ENCODE results near the gene NHLH1. TPM values are rescaled to one million over a fixed set of nuclear protein-coding genes. Genes with fewer than 3 reads are reported as not detected.

The NHLH1 gene
- total RNA-seq, 4 donors from 2014 or later = not detected

DNA sequence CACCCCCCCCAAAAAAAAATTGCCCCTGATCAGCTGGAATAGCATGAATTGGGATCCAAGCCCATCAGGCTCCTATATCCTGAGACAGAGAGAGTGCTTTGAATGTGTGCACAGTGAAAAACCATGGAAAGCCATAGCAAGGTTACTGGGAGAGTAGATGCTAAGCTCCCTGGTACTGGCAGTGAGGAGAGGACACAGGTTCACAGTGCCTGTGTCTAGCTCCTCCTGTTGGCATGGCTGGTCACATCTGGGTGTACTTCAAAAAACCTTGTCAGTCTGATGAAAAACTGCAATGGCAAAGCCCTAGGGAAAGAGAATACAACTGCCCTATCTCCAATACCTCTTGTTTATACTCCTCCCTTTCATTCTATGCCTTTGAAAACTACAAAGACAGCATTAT, 36.8 kb upstream of the NHLH1 start:
- intact Hi-C loops (cut with DNase I) = no loop called here
- no peaks in the 10 kb centered on the region for H3K27me3 ChIP-seq
- no peak for TF ChIP-seq POLR2A (IDR thresholded peaks at IDR 0.05)
- TF ChIP-seq, protein P1, sequence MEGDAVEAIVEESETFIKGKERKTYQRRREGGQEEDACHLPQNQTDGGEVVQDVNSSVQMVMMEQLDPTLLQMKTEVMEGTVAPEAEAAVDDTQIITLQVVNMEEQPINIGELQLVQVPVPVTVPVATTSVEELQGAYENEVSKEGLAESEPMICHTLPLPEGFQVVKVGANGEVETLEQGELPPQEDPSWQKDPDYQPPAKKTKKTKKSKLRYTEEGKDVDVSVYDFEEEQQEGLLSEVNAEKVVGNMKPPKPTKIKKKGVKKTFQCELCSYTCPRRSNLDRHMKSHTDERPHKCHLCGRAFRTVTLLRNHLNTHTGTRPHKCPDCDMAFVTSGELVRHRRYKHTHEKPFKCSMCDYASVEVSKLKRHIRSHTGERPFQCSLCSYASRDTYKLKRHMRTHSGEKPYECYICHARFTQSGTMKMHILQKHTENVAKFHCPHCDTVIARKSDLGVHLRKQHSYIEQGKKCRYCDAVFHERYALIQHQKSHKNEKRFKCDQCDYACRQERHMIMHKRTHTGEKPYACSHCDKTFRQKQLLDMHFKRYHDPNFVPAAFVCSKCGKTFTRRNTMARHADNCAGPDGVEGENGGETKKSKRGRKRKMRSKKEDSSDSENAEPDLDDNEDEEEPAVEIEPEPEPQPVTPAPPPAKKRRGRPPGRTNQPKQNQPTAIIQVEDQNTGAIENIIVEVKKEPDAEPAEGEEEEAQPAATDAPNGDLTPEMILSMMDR (IDR thresholded peaks at IDR 0.05) = no peak
- DNase-seq = no peak
- H3K9me3 ChIP-seq = no peaks in the 10 kb centered on the region
- peaks cover 86 to 94% of the 10 kb centered on the region in 2 donors for H3K36me3 ChIP-seq
- H3K27ac ChIP-seq = no peak overlapping the region
- H3K4me3 ChIP-seq (replicated peaks in 1 of 3) = no peak overlapping the region
- no peaks in the 10 kb centered on the region for H3K4me1 ChIP-seq

DNA sequence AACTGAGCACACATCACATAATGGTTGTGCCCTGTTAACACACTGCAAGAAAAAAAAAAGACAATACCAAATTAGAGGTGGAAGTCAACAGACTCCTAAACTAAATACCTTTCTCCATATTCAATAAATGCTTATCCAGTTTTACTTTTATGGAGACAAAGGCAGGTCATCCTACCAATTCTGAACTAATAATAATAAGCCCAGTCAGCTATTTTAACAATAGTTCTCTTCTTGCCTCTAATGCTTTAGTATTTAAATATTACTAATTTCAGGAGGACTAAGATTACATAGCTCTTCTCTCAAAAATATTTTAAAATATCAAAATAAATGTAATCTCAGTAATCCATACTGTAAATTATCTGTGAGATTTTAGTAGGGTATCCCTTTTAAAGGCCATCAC, 34.4 kb upstream of the NHLH1 start:
- no peak overlapping the region for H3K4me3 ChIP-seq (replicated peaks in 1 of 3)
- H3K27me3 ChIP-seq = no peaks in the 10 kb centered on the region
- no peak overlapping the region for H3K27ac ChIP-seq
- H3K4me1 ChIP-seq = no peaks in the 10 kb centered on the region
- no peak for DNase-seq
- no peaks in the 10 kb centered on the region for H3K9me3 ChIP-seq
- peaks cover 71 to 87% of the 10 kb centered on the region in 2 donors for H3K36me3 ChIP-seq
- TF ChIP-seq, protein P1 (IDR thresholded peaks at IDR 0.05) = no peak
- no peak for TF ChIP-seq POLR2A (IDR thresholded peaks at IDR 0.05)
- intact Hi-C loops (cut with DNase I) = no loop called here

GRCh38 chr1:160338580-160338979, 28.3 kb upstream of the NHLH1 start:
- peaks cover 18 to 19% of the 10 kb centered on the region in 2 donors for H3K4me1 ChIP-seq
- DNase-seq = no peak
- TF ChIP-seq, protein P1 (IDR thresholded peaks at IDR 0.05) = no peak
- TF ChIP-seq POLR2A (IDR thresholded peaks at IDR 0.05) = no peak
- intact Hi-C loops (cut with DNase I) = no loop called here
- H3K4me3 ChIP-seq (replicated peaks in 1 of 3) = no peak overlapping the region
- no peaks in the 10 kb centered on the region for H3K27me3 ChIP-seq
- no peaks in the 10 kb centered on the region for H3K9me3 ChIP-seq
- no peak overlapping the region for H3K27ac ChIP-seq
- 89% methylated on average over 4 of the region's 4 CpGs for WGBS, 2 donors
- peaks cover 38 to 48% of the 10 kb centered on the region in 2 donors for H3K36me3 ChIP-seq

GRCh38 chr1:160340146-160340545, 26.7 kb upstream of the NHLH1 start:
- Histone ChIP-seq H3K4me1 (peaks cover 23 to 27% of the 10 kb centered on the region in 2 donors), H3K27me3 (no peaks in the 10 kb centered on the region), H3K9me3 (no peaks in the 10 kb centered on the region), H3K36me3 (peaks cover 33 to 34% of the 10 kb centered on the region in 2 donors), H3K27ac (no peak overlapping the region), H3K4me3 (replicated peaks in 1 of 3) (no peak overlapping the region)
- no peak for DNase-seq
- 85 to 89% methylated on average over 3 of the region's 3 CpGs for WGBS, 2 donors
- TF ChIP-seq, protein P1 (IDR thresholded peaks at IDR 0.05) = no peak
- no peak for TF ChIP-seq POLR2A (IDR thresholded peaks at IDR 0.05)
- intact Hi-C loops (cut with DNase I) = no loop called here

DNA sequence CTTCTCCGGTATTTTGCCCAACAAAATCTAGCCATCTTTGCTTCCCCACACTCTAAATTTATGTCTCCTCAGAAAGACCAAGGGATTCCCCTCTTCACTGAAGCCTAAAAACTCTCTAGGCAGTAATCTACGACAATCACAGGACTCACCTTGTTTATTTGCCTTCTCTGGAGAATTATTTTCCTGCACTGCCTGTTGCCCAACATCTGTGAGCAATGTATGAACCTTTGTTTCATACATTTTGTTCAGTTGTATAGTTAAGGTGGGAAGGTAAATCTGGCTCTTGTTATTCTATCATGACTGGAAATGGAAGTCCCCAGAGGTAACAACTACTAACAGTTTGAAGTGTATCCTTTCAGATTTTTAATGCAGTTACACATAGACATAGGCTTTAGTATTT, 26.0 kb upstream of the NHLH1 start:
- no peak for TF ChIP-seq POLR2A (IDR thresholded peaks at IDR 0.05)
- TF ChIP-seq, protein P1 (IDR thresholded peaks at IDR 0.05) = no peak
- no peak for DNase-seq
- Histone ChIP-seq H3K4me3 (replicated peaks in 1 of 3) (no peak overlapping the region), H3K27me3 (no peaks in the 10 kb centered on the region), H3K4me1 (peaks cover 23 to 27% of the 10 kb centered on the region in 2 donors), H3K9me3 (no peaks in the 10 kb centered on the region), H3K36me3 (peaks cover 27 to 33% of the 10 kb centered on the region in 2 donors), H3K27ac (no peak overlapping the region)
- 74 to 77% methylated on average over 2 of the region's 2 CpGs for WGBS, 2 donors
- intact Hi-C loops (cut with DNase I) = no loop called here
